BJ (cell line): Measurements from ENCODE around the gene MB. TPM values are rescaled to one million over a fixed set of nuclear protein-coding genes. Genes with fewer than 3 reads are reported as not detected.

Source experiments
- CTCF ChIA-PET: fragments of 350-600 bp; formaldehyde crosslinking; extraction: SDS; loops from one replicate; lab custom pipeline; 2021; ENCODE audit warnings: antibody characterized with exemption, inconsistent platforms; lab: Yijun Ruan, JAX
- POLR2A ChIA-PET: fragments of 300-600 bp; sonication (Branson Sonifier 250); formaldehyde crosslinking; extraction: SDS; loops from one replicate; lab custom pipeline; 2021; ENCODE audit warnings: antibody characterized with exemption; lab: Charles Lee
- DNase-seq: peaks from one replicate; pipeline ENCODE4 v3.0.0-alpha.2; 2011; ENCODE audit warnings: low read depth
- H3K27me3 ChIP-seq: 2 replicates; pipeline ENCODE4 v1.6.0; 2011; ENCODE audit warnings: low read length; ENCODE audit not compliant: control insufficient read depth, insufficient read depth
- H3K36me3 ChIP-seq: 2 replicates; pipeline ENCODE4 v1.5.1; 2011; ENCODE audit warnings: low read length; ENCODE audit not compliant: control insufficient read depth, insufficient read depth
- H3K4me3 ChIP-seq: 2 replicates; pipeline ENCODE4 v1.5.1; 2011; ENCODE audit warnings: low read depth, mild to moderate bottlenecking, control low read depth, low read length
- CTCF ChIP-seq: IDR thresholded peaks from 2 replicates; pipeline ENCODE4 v1.5.1; 2011; ENCODE audit warnings: low read depth, mild to moderate bottlenecking, control low read depth, inconsistent platforms, low read length, moderate library complexity; ENCODE audit not compliant: insufficient read depth
- polyA plus RNA-seq: library from polyadenylated mRNA; depleted of rRNA; stranded (reverse); fragments of >200 nt; gene quantifications from 2 replicates; pipeline ENCODE4 v1.2.3, GENCODE V29; 2011

Gene MB
- polyA plus RNA-seq, 1 experiment: not detected

- POLR2A ChIA-PET: no interaction called here
- CTCF ChIA-PET: interaction anchor here (0.7 kb wide), 1 partner anchor 81 kb away, joined by 3 read pairs; no protein-coding TSS in a partner anchor
- H3K36me3 ChIP-seq: no peaks in the 10 kb centered on the region
- TF ChIP-seq CTCF: no peak
- H3K4me3 ChIP-seq: no peak overlapping the region
- H3K27me3 ChIP-seq: no peaks in the 10 kb centered on the region
- no peak for DNase-seq
These were observed 34.0 kb upstream of the MB start for GRCh38 chr22:35651085-35651484.

- CTCF ChIA-PET: interaction anchor here (0.6 kb wide), 1 partner anchor 140 kb away, joined by 3 read pairs; no protein-coding TSS in a partner anchor
- Histone ChIP-seq H3K27me3 (no peaks in the 10 kb centered on the region), H3K4me3 (peak overlapping the region; percentile 58), H3K36me3 (no peaks in the 10 kb centered on the region)
- DNase-seq: no peak
- POLR2A ChIA-PET: no interaction called here
- no peak for TF ChIP-seq CTCF
These were observed 32.6 kb upstream of the MB start for GRCh38 chr22:35649636-35650250.

DNA sequence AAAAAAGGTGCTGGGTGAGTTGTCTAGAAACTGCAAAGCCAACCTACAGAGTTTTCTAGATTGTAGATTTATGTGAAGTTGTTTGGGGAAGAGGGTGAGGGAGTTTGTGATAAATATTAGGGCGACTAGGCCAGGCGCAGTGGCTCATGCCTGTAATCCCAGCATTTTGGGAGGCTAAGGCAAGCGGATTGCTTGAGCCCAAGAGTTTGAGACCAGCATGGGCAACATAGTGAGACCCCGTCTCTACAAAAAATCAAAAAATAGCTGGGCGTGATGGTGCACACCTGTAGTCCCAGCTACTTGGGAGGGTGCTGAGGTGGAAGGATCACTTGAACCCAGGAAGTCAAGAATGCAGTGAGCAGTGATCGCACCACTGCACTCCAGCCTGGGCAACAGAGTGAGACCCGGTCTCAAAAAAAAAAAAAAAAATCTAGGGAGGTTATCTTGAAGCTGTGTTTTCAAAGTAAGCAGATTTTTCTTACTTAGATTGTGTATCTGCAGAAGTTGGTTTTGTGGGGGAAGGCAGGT is 32.0 kb upstream of the MB start:
- Histone ChIP-seq H3K4me3 (peak overlapping the region; percentile 58), H3K27me3 (no peaks in the 10 kb centered on the region), H3K36me3 (no peaks in the 10 kb centered on the region)
- ChIA-PET CTCF (interaction anchor here (0.6 to 1.3 kb wide), 4 partner anchors 21 to 191 kb away, joined by 3 to 5 read pairs (median 3); no protein-coding TSS in a partner anchor), POLR2A (no interaction called here)
- no peak for TF ChIP-seq CTCF
- DNase-seq: no peak

DNA sequence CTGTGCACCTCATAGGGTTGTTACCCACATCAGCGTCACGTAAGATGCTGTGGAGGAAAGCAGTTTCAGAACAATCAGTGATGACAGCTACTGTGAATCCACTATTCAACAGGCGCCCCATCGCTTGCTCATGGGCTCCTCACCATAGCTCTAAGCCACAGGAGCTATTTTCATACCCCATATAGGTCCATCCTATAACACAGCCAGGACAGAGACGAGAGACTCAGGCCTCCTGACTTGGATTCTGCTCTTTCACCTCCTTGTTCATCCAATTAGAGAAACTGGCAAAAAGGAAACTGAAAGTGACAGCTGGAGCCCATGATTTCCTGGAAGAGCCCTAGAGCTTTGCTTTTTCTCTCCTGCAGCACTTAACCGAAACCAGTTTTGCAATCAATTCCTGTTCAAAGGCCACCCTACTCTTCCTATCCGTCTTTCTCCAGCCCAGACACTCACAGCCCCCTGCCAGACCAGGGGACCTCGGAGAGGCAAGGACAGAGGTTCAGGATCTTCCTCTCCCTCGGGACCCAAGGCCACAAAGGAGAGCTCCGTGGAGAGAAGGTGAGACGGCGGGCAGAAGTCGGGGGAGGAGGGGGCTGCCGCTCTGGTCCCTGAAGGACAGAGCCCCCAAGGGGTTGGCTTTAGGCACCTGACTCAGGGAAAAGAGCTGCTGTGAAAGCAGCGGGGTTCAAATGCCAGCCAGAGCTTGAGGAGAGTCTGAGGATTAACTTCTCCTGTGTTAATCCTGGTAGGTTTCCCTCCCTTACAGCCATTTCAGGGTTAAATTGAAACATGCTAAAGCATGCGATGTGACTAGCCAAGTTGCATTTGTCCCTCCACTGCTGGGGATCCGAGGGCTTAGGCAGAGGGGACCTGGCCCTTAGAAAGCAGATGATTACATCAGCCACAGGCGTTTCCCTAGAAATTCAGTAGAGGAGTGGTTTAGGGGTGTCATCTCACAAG is 31.2 kb upstream of the MB start, which contains the start of gene APOL6:
Gene APOL6 (plus strand): TSS at position 381 of the 960 bp plus-strand sequence. CDS start 7,980 bp downstream, outside the sequence.
- peak within 1 kb of the TSS; percentile 58 for H3K4me3 ChIP-seq
- no peak for TF ChIP-seq CTCF
- H3K27me3 ChIP-seq: no peaks in the 10 kb centered on the region
- POLR2A ChIA-PET: interaction anchor here (1.1 kb wide), 1 partner anchor 18 kb away, joined by 3 read pairs; no protein-coding TSS in a partner anchor
- CTCF ChIA-PET: interaction anchor here (0.8 to 1.3 kb wide), 4 partner anchors 21 to 262 kb away, joined by 3 to 5 read pairs (median 3); no protein-coding TSS in a partner anchor
- no peaks in the 10 kb centered on the region for H3K36me3 ChIP-seq
- no peak for DNase-seq
